RWPE2 (cell line): ENCODE measurements around the gene ZSWIM3.

Experiments
- ATAC-seq: fragments of 200-7000 bp; cut with Tn5 transposase; 3 replicates; pipeline ENCODE4 v1.9.1; 2021; ENCODE audit warnings: low read depth
- DNase-seq: peaks from one replicate; pipeline ENCODE4 v3.0.0-alpha.2; 2020; ENCODE audit warnings: low spot score
- H3K27ac ChIP-seq: fragments of 450-650 bp; 2 replicates; pipeline ENCODE4 v1.5.1; 2017; ENCODE audit warnings: mild to moderate bottlenecking; ENCODE audit not compliant: poor library complexity, severe bottlenecking
- H3K27me3 ChIP-seq: fragments of 250-450 bp; sonication (Bioruptor Pico); 2 replicates; pipeline ENCODE4 v1.5.1; 2021; ENCODE audit warnings: mild to moderate bottlenecking, moderate library complexity; ENCODE audit not compliant: insufficient read depth, poor library complexity, severe bottlenecking
- H3K36me3 ChIP-seq: fragments of 250-450 bp; sonication (Bioruptor Pico); 2 replicates; pipeline ENCODE4 v1.5.1; 2020; ENCODE audit warnings: low read depth, mild to moderate bottlenecking, moderate library complexity
- H3K4me1 ChIP-seq: fragments of 250-450 bp; sonication (Bioruptor Pico); 2 replicates; pipeline ENCODE4 v1.5.1; 2021; ENCODE audit warnings: mild to moderate bottlenecking, moderate library complexity; ENCODE audit not compliant: insufficient read depth, poor library complexity, severe bottlenecking
- H3K4me3 ChIP-seq: fragments of 250-450 bp; sonication (Bioruptor Pico); 2 replicates; pipeline ENCODE4 v1.5.1; 2021; ENCODE audit warnings: mild to moderate bottlenecking, moderate library complexity; ENCODE audit not compliant: severe bottlenecking
- H3K9me3 ChIP-seq: fragments of 250-450 bp; sonication (Bioruptor Pico); 2 replicates; pipeline ENCODE4 v1.5.1; 2021; ENCODE audit warnings: mild to moderate bottlenecking, moderate library complexity; ENCODE audit not compliant: severe bottlenecking
- CTCF ChIP-seq: fragments of 450-650 bp; IDR thresholded peaks from one replicate; pipeline ENCODE4 v1.5.1; 2017; ENCODE audit warnings: mild to moderate bottlenecking, moderate library complexity; ENCODE audit not compliant: poor library complexity, severe bottlenecking

Gene ZSWIM3

GRCh38 chr20:45887346-45887715 is 29.9 kb downstream of the ZSWIM3 start, which contains the start of gene SPATA25:
Gene SPATA25, minus strand, starts transcription at chr20:45887622. Its CDS starts 32 bp downstream, at chr20:45887590.
- DNase-seq (no peak), ATAC-seq (no peak)
- no peak within 1 kb of the TSS for H3K27ac ChIP-seq
- no peaks in the 10 kb centered on the region for H3K9me3 ChIP-seq
- no peak for TF ChIP-seq CTCF
- no peaks in the 10 kb centered on the region for H3K27me3 ChIP-seq
- no peak within 1 kb of the TSS for H3K4me3 ChIP-seq
- peaks cover 31% of the 10 kb centered on the region for H3K36me3 ChIP-seq
- H3K4me1 ChIP-seq, result peaks cover 11% of the 10 kb centered on the region

GRCh38 chr20:45888681-45889080 is 31.3 kb downstream of the ZSWIM3 start:
- ATAC-seq, result no peak
- no peaks in the 10 kb centered on the region for H3K9me3 ChIP-seq
- H3K27ac ChIP-seq, result no peak overlapping the region
- no peaks in the 10 kb centered on the region for H3K27me3 ChIP-seq
- peaks cover 25% of the 10 kb centered on the region for H3K36me3 ChIP-seq
- TF ChIP-seq CTCF, result no peak
- H3K4me3 ChIP-seq, result no peak overlapping the region
- no peak for DNase-seq
- H3K4me1 ChIP-seq, result peaks cover 11% of the 10 kb centered on the region

- Histone ChIP-seq H3K27ac (peak overlapping the region; percentile 5), H3K9me3 (no peaks in the 10 kb centered on the region), H3K4me3 (peak overlapping the region; percentile 72), H3K4me1 (peaks cover 1% of the 10 kb centered on the region), H3K36me3 (peaks cover 23% of the 10 kb centered on the region), H3K27me3 (no peaks in the 10 kb centered on the region)
- DNase-seq (peak; percentile 89), ATAC-seq (peak; percentile 51)
- peak; percentile 91 for TF ChIP-seq CTCF
Measured at GRCh38 chr20:45890077-45890984, 32.9 kb downstream of the ZSWIM3 start.

- H3K27me3 ChIP-seq, result no peaks in the 10 kb centered on the region
- peaks cover 23% of the 10 kb centered on the region; the same call in 1 of the 2 replicates for H3K36me3 ChIP-seq
- no peaks in the 10 kb centered on the region for H3K4me1 ChIP-seq
- peak; percentile 69 for ATAC-seq
- no peak for TF ChIP-seq CTCF
- DNase-seq, result peak; percentile 100
- no peaks in the 10 kb centered on the region for H3K9me3 ChIP-seq
- H3K4me3 ChIP-seq, result peak within 1 kb of the TSS; percentile 72
- peak within 1 kb of the TSS; percentile 5 for H3K27ac ChIP-seq
Measured at GRCh38 chr20:45890985-45891983, 33.9 kb downstream of the ZSWIM3 start, which contains the start of the genes CTSA and NEURL2. Gene CTSA, plus strand, starts transcription at chr20:45891335. Its CDS starts 234 bp downstream, at chr20:45891569. Gene NEURL2, minus strand, starts transcription at chr20:45891208. Its CDS starts 217 bp downstream, at chr20:45890991.
